Neural cell (in vitro differentiated cells): ENCODE data around the gene CNRIP1.

Experiments
- CTCF ChIP-seq: fragments of 450-650 bp; IDR thresholded peaks from 2 replicates; pipeline ENCODE4 v1.5.1; 2014; ENCODE audit warnings: antibody characterized with exemption, mild to moderate bottlenecking, moderate library complexity; ENCODE audit not compliant: poor library complexity, severe bottlenecking
- EZH2 ChIP-seq: fragments of 200-600, 300-800 bp; shearing (Covaris generic), sonication (generic); IDR thresholded peaks from 2 replicates; pipeline ENCODE4 v1.6.1; 2014; ENCODE audit warnings: antibody characterized with exemption, low read length, borderline replicate concordance, mild to moderate bottlenecking; ENCODE audit not compliant: insufficient read depth, poor library complexity, severe bottlenecking
- MXI1 ChIP-seq: fragments of 450-650 bp; conservative IDR thresholded peaks from 2 replicates; pipeline ENCODE4 v1.6.1; 2014; ENCODE audit warnings: antibody characterized with exemption, mild to moderate bottlenecking; ENCODE audit not compliant: poor library complexity, severe bottlenecking
- POLR2AphosphoS5 ChIP-seq: IDR thresholded peaks from 2 replicates; pipeline ENCODE4 v1.6.1; 2012
- REST ChIP-seq: IDR thresholded peaks from 2 replicates; pipeline ENCODE4 v1.6.1; 2012; ENCODE audit warnings: borderline replicate concordance

GRCh38 chr2:68359889-68360288 is 40.1 kb upstream of the CNRIP1 start:
- TF ChIP-seq CTCF (no peak), REST (no peak), EZH2 (no peak), POLR2AphosphoS5 (no peak), MXI1 (no peak)
